HG03460 (cell line): ENCODE measurements around the gene RAD51B.

ENCODE experiments used
- ATAC-seq: cut with Tn5 transposase; IDR thresholded peaks from one replicate; pipeline ENCODE4 v1.9.1; 2021; ENCODE audit not compliant: unreplicated experiment

RAD51B gene

DNA sequence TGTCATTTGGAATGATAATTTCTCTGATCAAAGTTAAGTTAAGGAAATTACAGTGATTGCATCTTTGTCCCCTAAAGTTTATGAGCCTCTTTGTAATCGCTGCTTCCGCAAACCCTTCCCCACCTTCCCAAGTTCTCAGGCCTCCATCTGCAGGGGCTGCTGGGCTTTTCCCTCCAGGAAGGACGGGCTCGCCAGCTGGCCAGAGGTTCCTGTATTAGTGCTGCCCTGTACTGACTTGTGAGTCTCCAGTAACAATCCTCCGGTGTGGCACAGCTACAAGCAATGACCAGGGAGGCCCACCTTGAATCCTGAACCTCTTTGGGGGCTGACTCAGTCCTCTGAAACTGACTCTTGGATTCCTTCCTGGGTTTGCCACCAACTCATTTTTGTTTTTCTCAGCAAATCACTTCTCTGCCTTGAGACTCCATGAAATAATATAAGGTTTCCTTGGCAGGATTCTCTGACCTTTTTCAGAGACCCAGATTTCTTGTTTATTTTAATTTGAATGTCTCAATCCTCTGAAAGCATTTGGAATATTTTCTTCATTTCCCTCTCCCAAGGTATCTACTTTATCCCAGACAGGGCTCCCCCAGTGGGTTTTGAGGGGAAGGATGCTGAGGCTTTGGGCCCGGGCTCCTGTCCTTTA lies 574.7 kb downstream of the RAD51B start:
- ATAC-seq, result no peak

DNA sequence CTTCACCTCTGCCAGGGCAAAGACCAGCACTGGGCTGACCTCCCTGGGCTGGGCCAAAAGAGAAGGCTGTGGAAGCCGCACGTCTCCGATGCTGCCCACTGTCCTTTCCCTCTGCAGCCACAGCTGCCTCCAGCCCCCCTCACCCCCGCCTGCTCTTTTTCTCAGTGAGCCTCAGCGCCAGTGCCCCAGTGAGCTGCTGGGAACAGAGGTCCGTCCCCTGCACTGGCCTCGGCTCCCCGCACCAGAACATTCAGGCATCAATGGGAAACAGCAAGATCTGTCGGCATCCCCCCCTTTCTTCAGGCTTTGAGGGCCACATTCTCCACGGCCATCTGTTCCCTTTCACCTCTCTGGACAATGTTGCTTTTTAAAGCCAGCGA lies 575.2 kb downstream of the RAD51B start:
- ATAC-seq, result no peak

DNA sequence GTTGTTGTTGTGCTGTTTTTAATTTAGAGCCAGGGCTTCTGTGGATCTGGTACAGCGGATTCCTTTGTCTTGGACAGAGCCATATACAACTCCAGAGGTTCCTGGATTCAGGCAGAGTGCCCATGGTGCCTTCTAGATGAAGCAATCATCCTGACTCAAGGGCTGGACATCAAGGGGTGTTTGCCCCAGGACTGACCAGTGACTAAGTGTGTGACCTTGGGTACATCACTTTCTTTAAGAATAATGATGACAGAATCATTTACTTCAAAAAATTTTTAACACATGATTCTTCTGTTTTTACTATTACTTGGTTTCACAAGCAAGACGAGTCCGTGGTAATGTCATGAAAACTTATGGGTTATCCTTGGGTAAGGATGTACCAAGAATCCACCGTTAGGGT lies 576.0 kb downstream of the RAD51B start:
- no peak for ATAC-seq

DNA sequence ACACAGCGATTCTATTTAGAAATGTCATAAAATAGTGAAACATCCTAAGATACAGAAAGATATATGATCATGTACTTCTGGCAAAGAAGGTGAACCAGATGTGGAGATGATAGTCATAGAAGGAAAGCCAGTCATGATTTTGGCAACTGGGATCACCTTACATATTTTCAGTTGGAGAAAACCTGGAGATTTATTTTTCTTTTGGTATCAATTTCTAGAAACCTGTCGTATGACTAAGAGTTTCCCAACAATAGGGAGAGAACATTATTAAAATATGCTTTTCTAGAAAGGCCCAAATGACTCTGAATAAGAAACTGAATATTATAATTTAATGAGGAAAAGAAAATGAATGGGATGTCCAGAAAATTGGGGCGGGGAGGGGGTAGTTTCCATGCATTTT lies 576.9 kb downstream of the RAD51B start:
- no peak for ATAC-seq

DNA sequence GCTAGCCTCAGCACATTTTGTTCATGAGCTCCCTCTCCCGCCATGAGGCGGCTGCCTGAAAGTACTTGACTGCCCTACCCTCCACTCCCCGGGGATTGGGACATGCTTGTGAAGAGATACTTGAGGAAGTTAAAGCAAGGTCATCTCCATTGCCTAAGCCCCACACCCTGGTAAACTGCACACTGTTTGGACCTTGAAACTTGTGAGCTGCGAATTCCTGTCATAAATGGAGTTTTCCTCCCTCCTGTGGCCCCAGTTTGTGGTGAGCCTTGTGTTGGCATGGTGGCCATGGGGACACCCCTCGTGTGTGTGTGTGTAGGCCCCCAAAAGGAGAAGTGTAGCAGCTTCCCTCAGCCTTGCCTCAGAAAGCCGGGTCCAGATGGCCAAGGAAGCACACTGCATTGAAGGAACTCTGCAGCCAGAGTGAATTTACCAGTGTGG lies 577.8 kb downstream of the RAD51B start:
- ATAC-seq, result no peak

DNA sequence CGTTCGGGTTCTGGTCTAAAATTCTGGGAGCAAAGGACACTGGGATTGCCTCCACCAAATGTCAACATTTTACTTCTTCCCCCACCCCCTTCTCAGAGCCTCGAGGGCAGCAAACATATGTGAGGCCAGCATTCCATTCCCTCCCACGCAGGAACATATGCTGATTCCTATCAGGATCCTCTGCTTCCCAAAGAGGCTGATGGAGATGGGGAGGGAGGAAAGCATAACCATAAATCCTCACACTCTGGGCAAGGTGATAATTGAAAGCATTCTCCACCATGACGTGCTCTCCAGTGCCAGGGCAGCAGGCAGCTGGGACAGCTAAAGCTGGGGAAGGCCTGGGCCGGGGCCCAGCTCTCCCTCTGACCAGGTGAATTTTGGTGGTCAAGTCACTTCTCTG lies 578.2 kb downstream of the RAD51B start:
- no peak for ATAC-seq

DNA sequence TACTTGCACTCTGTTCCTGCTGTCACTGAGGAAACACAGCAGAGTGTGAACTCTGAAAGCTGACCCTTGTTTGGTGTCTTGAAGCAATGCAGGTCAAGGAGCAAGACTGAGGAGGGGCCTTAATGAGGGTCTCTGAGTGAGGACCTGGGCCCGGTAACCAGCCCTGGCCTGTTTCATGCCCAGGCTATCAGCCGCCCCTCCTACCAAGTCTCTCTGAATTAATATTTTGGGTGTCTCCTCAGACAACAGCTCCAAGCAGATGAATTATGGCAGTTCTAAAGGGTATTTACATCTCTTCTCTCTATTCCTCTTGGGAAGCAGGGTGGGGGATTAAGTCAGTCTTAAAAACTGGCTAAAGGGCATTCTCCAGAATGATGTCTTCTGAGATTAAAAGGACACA lies 578.8 kb downstream of the RAD51B start:
- no peak for ATAC-seq

DNA sequence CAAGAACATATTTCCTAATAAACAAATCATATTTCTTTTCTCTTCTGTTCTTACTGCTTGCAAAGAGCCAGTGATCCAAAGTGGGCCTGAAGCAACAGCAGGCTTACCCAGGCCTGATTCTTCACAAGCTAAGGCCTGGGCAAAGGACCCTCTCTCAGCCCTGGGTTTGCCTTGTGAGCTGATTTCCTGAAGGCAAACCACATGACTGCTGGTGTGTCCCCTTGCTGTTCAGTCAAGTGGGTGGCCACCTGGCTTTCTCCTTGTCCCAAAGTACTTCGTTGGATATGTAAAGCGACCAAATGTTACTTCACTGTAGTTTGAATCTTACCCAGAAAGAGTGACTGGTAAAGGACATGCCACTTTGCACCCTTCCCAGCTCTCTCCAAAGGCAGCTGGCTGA lies 580.4 kb downstream of the RAD51B start:
- no peak for ATAC-seq

DNA sequence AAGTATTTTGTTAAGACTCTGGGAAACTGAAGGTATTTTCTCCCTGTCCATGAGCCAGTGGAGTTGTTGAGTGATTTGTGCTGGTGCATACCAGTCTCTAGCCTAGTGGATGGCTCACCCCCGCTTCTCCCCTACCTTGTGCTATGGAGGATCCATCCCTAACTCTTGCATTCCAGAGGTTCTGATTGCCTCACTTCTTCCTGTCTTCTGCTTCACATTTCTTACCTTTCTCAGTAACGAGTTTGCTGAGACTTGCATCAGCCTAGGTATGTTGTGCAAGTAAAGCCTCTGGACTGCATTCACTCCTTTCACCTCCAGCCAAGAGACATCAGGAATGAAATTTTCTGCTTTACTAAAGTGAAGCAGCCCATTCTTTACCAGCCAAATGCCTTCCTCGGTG lies 581.7 kb downstream of the RAD51B start:
- no peak for ATAC-seq

DNA sequence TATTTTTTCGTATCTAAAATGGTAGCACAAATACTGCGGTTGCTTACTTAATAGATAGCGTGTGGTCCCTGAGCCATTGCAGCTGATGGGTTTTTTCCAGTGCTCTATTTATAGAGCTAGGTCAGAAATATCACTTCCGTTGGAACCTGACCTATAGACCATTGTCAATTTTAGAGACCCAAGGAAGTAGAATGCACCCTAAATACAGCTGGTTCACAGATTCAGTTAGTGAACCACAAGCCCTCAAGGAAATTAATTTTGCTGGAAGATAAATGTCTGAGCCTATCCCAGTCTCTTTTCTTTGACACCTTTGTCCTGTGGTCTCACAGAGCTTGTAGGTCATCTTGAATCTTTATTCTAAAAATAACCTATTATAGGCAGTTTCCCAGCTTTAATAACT lies 582.3 kb downstream of the RAD51B start:
- peak; percentile 69 for ATAC-seq

DNA sequence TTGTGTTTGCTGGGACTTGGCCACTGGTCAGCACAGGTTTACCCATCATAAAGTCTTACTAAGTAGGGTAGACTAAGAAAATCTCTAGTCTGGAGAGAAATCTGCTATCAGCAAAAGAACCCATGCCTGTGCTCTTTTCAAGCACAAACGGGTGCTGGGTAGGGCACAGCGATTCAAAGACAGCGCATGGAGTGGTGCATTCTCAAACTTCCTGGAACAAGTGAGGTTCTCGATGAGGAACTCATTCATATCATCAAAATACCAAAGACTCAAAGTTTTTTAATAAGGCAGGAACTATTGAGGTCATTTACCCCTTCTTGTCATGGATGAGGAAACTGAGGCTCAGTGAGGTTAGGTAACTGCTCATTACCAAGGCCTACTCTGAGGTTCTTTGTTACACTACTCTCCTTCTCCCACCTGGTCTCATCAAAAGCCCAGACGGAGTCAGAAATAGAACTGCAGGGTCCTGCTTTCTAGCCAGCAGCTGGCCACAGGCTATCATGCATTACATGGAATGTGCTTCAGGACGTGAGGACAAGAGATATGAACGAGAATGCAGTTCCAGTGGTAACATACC lies 583.0 kb downstream of the RAD51B start:
- no peak for ATAC-seq

DNA sequence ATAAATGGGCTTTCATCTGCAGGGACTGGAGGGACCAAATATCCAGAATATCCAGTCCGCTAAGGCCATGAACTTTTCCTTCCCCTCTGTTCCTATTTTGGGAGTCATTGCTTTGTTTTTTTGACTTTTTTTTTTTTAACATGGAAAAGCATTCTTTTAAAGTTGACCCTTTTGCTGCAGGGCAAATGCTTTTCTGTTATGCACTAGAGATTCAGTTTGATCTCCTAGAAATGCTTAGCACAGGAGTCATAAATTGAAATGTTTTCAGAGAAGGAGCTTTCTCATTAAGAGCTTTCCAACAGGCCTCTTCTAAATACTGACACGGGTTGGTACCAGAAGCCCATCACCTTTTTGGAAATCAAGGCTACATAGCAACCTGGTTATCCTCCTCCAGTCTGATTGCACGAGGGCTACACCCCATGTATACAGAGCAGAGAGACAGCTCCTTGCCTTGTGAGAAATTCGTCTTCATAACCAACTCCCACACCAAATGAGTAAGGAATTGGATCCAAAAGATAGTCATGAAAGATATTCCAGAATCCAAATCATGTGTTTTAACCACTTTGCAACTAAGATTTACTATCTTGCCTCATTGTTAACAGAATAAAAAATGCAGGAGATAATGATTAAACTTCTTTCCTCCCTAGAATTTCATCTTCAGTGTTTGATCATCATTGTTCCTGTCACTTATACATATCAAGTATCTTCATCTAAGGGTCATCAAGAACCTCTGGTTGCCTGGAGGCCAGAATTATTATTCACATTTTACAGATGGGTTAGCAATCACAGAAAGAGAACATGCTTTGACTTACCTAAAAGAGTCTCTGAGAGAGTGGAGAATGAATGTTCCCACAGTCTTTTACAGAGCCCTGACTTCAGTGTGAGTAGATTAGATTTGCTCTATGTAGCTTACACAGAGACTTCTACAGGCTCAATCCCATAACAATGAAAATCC lies 583.9 kb downstream of the RAD51B start:
- no peak for ATAC-seq

DNA sequence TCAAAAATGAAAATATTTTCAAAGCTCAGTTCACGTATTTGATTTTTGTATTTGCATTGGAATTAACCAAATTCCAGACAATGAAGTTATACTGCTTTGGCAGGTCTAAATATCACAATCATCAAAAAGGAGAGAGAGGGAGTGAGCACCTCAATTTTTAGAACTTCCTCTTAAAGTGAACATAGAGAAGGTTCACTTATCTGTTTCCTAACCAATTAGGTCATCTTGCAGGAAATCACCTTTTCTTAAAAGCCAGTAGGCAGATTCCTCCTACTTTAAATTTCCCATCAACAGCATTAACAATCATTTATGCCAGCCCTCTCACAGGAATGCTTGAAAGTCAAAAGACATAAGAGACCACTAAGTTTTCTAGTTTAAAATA lies 584.6 kb downstream of the RAD51B start:
- ATAC-seq, result no peak

DNA sequence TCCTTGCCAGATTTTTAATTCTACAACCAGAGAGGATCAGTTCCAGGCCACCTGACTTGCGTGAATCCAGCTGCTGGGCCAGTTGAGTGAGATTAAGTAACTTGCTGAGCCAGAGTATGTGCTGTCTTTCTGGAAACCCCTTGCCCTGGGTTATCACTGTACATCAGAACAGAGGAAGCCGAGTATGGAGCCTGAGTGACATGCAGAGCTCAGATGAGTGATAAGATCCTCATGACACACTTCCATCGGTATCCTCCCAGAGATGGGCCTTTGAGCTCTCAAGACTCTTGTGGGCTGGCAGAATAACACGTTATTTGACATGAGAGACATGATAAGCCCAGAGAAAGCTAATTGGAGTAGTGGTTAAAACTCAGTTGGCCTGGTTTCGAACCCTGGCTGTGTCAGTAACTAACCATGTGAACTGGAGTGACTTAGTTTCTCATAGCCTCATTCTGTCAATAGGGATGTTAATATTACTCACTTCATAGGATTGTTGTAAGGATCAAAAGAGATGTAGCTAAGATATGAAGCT lies 585.1 kb downstream of the RAD51B start:
- no peak for ATAC-seq

DNA sequence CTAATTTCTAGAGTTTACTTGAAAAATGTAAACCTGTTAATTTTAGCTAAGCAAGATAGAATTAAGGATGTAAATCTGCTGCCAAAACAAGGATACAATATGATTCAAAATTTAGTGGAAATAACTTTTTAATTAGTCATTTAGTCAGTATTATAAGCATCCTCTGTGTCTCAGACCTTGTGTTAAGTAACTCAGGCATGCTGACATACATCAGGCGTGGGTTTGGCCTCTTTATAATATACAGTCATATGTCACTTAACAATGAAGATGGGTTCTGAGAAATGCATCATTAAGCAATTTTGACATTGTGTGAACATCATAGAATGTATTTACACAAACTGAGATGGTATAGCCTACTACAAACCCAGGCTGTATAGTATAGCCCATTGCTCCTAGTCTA lies 586.4 kb downstream of the RAD51B start:
- no peak for ATAC-seq

DNA sequence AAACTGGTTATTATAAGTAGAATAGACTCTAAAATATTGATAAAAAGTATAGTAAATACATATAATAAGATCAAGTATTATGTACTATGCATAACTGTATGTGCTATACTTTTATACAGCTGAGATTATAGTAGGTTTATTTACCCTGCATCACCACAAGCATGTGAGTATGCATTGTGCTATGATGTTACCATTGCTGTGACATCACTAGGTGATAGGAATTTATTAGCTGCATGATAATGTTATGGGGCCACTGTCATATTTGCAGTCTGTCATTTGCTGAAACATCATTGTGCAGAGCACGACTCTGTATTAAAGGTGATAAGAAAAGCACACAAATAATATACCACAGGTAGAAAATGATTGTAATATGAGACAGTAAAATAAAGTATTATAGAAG lies 587.7 kb downstream of the RAD51B start:
- no peak for ATAC-seq

DNA sequence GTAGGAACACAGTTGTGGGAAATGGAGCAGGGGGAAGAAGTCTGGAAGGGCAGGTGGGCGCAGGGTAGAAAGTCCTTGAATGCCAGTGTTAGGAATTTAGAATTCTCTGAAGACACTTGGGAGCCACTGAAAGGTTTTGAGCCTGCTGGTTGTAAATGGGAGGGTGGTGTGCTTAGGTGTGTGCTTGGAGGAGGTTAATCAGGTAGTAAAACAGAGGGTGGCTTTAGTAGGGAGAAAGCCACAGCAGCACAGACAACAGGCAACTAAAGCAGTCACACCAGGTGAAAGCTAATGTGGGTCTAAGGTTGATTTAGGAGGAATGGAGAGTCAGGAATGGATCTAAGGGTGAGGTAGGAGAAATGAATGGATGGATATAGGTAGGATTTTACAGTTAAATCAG lies 588.2 kb downstream of the RAD51B start:
- no peak for ATAC-seq

DNA sequence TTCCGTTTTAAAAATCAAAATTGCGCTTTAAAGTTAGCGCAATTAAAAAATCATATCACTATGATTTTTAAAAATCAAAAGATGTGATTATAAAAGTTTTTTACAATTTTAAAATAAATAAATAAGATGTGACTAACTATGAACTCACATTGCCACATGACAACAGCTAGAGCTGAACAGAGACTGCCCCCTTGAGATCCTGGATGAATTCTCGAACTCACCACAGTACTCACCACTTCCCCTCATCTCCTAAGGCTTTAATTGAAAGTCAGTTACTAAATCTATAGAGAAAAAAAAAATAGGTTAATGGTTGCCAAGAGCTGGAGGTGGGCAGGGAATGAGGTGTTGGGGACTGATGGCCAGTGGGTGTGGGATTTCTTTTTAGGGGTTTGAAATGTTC lies 589.1 kb downstream of the RAD51B start:
- ATAC-seq, result no peak

DNA sequence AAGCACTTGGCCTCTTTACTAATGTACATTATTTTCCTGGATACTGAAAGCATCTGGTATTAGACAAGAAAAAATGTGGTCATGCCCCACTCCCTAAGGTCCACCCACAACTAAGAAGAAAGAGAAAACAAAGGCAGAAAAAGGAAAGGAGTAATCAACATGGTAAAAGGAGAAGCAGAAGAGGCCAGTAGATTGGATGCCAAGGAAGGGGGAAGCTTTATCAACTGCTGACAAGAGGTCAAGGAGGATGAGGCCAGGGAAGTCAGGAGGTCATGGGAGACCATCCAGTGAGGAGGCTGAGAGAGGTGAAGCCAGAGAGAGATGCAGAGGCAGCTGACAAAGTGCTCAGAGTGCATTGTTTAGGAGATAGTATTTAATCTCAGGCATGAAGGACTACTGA lies 589.8 kb downstream of the RAD51B start:
- no peak for ATAC-seq

DNA sequence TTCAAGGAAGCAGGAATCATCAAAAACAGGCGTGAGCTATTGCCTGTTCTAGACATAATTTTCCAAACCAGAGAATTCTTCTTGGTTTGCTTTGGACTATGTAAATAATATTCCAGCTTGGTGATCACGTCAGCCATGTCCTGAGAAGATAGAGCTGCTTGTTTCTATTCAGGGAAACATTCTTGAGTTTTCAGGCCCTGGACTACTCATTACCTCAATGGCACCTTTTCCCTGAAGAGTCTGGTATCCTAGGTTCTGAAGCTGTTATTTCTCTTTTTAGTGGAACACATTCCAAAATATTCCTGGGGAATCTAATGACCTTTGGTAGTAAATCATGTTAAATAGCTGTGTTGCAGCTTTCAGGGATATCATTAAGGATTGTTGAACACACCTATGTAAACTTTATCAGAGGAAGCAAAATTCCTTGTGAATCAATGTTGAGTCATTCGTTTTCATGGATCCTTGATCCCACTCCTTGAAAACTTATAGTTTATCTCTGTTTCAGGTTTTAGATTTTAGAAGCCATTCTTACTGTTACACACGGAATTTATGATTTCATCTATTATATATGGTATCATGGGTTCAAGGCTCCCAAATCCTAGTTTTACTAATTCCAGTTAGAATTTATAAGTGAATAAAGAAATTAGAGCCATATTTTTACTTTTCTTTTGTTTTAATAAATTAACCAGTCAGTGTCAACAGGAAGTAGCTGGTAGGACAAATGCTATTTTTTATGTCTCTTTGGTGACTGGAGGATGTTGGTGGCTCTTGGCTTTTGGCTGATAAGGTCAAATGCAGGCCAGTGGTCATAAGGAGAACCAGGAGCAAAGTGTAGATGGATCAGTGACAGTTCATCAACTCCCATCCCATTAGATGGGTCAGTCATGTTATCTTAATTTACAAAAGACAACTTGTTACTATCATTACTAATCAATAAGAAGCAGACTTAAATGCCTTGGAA lies 593.2 kb downstream of the RAD51B start:
- no peak for ATAC-seq

DNA sequence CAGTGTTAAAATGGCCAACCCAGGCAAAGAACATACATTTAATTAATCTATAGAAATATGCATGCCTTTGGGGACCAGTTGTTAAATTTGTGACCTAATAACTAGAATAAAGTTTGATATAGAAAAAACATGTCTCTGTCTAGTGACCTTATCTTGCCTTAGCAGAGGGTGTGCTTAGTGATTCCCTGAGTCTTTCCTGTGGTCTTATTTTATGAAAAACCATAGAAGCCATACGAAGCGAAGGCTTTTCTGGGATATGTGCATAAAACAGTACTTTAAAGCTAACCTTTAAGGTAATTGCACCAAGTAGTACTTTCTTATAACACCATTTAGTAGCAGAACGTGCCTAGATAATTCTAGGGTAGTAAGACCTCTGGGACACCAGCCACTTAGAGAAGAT lies 593.9 kb downstream of the RAD51B start:
- no peak for ATAC-seq
